Nephron (organoid): Measurements from ENCODE around the gene OTOG.

Experiments
- H3K27ac Mint-ChIP-seq, 3 experiments: 2 replicates each; pipeline ENCODE4 v1.8.0; 2020; ENCODE audit warnings: mixed read lengths in 3 of 3, mild to moderate bottlenecking in 2 of 3, moderate library complexity in 1 of 3
- H3K27me3 Mint-ChIP-seq: 2 replicates; pipeline ENCODE4 v1.8.0; 2021; ENCODE audit warnings: low read depth, mild to moderate bottlenecking, moderate library complexity, mixed read lengths
- H3K36me3 Mint-ChIP-seq: 2 replicates; pipeline ENCODE4 v1.8.0; 2020; ENCODE audit warnings: low read depth, mixed read lengths
- H3K4me1 Mint-ChIP-seq: 2 replicates; pipeline ENCODE4 v1.8.0; 2020; ENCODE audit warnings: mixed read lengths
- H3K4me3 Mint-ChIP-seq, 3 experiments: 2 replicates each; pipeline ENCODE4 v1.8.0; 2020; ENCODE audit warnings: mild to moderate bottlenecking in 3 of 3, mixed read lengths in 3 of 3, moderate library complexity in 2 of 3
- H3K9me3 Mint-ChIP-seq: 2 replicates; pipeline ENCODE4 v1.8.0; 2020; ENCODE audit warnings: mixed read lengths
- CTCF ChIP-seq, 3 experiments: fragments of 200-600 bp; sonication (generic); IDR thresholded peaks; one replicate each; pipeline ENCODE4 v1.5.0; 2021; ENCODE audit warnings: antibody characterized with exemption in 3 of 3; ENCODE audit not compliant: unreplicated experiment in 3 of 3

Gene OTOG

GRCh38 chr11:17553249-17553546, 6.1 kb downstream of the OTOG start:
- Mint-ChIP-seq H3K27me3 (peaks cover 22% of the 10 kb centered on the region), H3K36me3 (no peaks in the 10 kb centered on the region)

GRCh38 chr11:17554487-17554886, 7.4 kb downstream of the OTOG start:
- no peaks in the 10 kb centered on the region for H3K4me1 Mint-ChIP-seq
- no peak for TF ChIP-seq CTCF (IDR thresholded peaks at IDR 0.05; ENCODE audit: unreplicated experiment in 3 of 3)
- no peaks in the 10 kb centered on the region for H3K36me3 Mint-ChIP-seq
- H3K4me3 Mint-ChIP-seq, result no peak overlapping the region
- H3K9me3 Mint-ChIP-seq, result no peaks in the 10 kb centered on the region
- peaks cover 22% of the 10 kb centered on the region for H3K27me3 Mint-ChIP-seq
- H3K27ac Mint-ChIP-seq, result no peak overlapping the region

More at GRCh38 chr11:17553249-17553546, 6.1 kb downstream of the OTOG start:
- no peak for TF ChIP-seq CTCF (IDR thresholded peaks at IDR 0.05; ENCODE audit: unreplicated experiment in 3 of 3)
- Mint-ChIP-seq H3K9me3 (no peaks in the 10 kb centered on the region), H3K4me3 (no peak overlapping the region), H3K4me1 (no peaks in the 10 kb centered on the region), H3K27ac (no peak overlapping the region)

GRCh38 chr11:17556999-17557398, 9.9 kb downstream of the OTOG start:
- Mint-ChIP-seq H3K27me3 (peaks cover 18% of the 10 kb centered on the region), H3K36me3 (no peaks in the 10 kb centered on the region), H3K9me3 (no peaks in the 10 kb centered on the region), H3K4me1 (no peaks in the 10 kb centered on the region), H3K27ac (no peak overlapping the region), H3K4me3 (no peak overlapping the region)
- no peak for TF ChIP-seq CTCF (IDR thresholded peaks at IDR 0.05; ENCODE audit: unreplicated experiment in 3 of 3)

- TF ChIP-seq CTCF (IDR thresholded peaks at IDR 0.05; ENCODE audit: unreplicated experiment in 3 of 3), result no peak
- no peaks in the 10 kb centered on the region for H3K4me1 Mint-ChIP-seq
- no peak overlapping the region for H3K4me3 Mint-ChIP-seq
- peaks cover 18% of the 10 kb centered on the region for H3K27me3 Mint-ChIP-seq
- no peaks in the 10 kb centered on the region for H3K9me3 Mint-ChIP-seq
- no peak overlapping the region for H3K27ac Mint-ChIP-seq
- H3K36me3 Mint-ChIP-seq, result no peaks in the 10 kb centered on the region
Measured at GRCh38 chr11:17558025-17558780, 11.1 kb downstream of the OTOG start.

GRCh38 chr11:17558916-17559315, 11.9 kb downstream of the OTOG start:
- Mint-ChIP-seq H3K9me3 (no peaks in the 10 kb centered on the region), H3K4me3 (no peak overlapping the region), H3K27ac (no peak overlapping the region), H3K36me3 (no peaks in the 10 kb centered on the region), H3K4me1 (no peaks in the 10 kb centered on the region), H3K27me3 (peaks cover 12% of the 10 kb centered on the region)
- no peak for TF ChIP-seq CTCF (IDR thresholded peaks at IDR 0.05; ENCODE audit: unreplicated experiment in 3 of 3)
